Femur (tissue), 1 donor: Measurements from ENCODE around the gene HERC3.

ENCODE experiments used
- DNase-seq: peaks from one replicate; pipeline ENCODE4 v3.0.0-alpha.2; 2017

Gene HERC3

GRCh38 chr4:88661739-88662138, 69.5 kb downstream of the HERC3 start:
- DNase-seq = no peak

- no peak for DNase-seq
Observed at GRCh38 chr4:88672987-88673386, 80.7 kb downstream of the HERC3 start.

- no peak for DNase-seq
Observed at GRCh38 chr4:88673886-88674285, 81.6 kb downstream of the HERC3 start.

- DNase-seq = no peak
Observed at GRCh38 chr4:88674565-88674964, 82.3 kb downstream of the HERC3 start.

- DNase-seq = no peak
Observed at GRCh38 chr4:88674979-88675378, 82.7 kb downstream of the HERC3 start.

- DNase-seq = no peak
Observed at GRCh38 chr4:88675543-88675942, 83.3 kb downstream of the HERC3 start.

GRCh38 chr4:88681209-88681608, 88.9 kb downstream of the HERC3 start:
- DNase-seq = no peak

- DNase-seq = no peak
Observed at GRCh38 chr4:88690355-88690754, 98.1 kb downstream of the HERC3 start.

- DNase-seq = no peak
Observed at GRCh38 chr4:88693792-88694191, 101.5 kb downstream of the HERC3 start.

GRCh38 chr4:88696630-88697029, 104.3 kb downstream of the HERC3 start:
- no peak for DNase-seq

GRCh38 chr4:88697141-88697540, 104.9 kb downstream of the HERC3 start:
- peak; percentile 38 for DNase-seq

GRCh38 chr4:88697588-88698329, 105.5 kb downstream of the HERC3 start, which contains the start of gene NAP1L5:
TSS of gene NAP1L5 (minus strand) at chr4:88697829. CDS start at chr4:88697754, 75 bp downstream.
- peak; percentile 81 for DNase-seq

- DNase-seq = no peak
Observed at GRCh38 chr4:88698519-88698918, 106.2 kb downstream of the HERC3 start.

- DNase-seq = no peak
Observed at GRCh38 chr4:88702782-88703181, 110.5 kb downstream of the HERC3 start.

- no peak for DNase-seq
Observed at GRCh38 chr4:88705223-88705622, 112.9 kb downstream of the HERC3 start.

- no peak for DNase-seq
Observed at GRCh38 chr4:88705805-88706492, 113.7 kb downstream of the HERC3 start.

- DNase-seq = peak; percentile 70
Observed at GRCh38 chr4:88706574-88706973, 114.3 kb downstream of the HERC3 start.

GRCh38 chr4:88709989-88710388, 117.7 kb downstream of the HERC3 start:
- DNase-seq = no peak

GRCh38 chr4:88713782-88714181, 121.5 kb downstream of the HERC3 start:
- DNase-seq = no peak

- DNase-seq = no peak
Observed at GRCh38 chr4:88718098-88718497, 125.8 kb downstream of the HERC3 start.

GRCh38 chr4:88719381-88719780, 127.1 kb downstream of the HERC3 start:
- DNase-seq = no peak

- DNase-seq = no peak
Observed at GRCh38 chr4:88720451-88721428, 128.5 kb downstream of the HERC3 start.

- DNase-seq = no peak
Observed at GRCh38 chr4:88722276-88722780, 130.0 kb downstream of the HERC3 start.
